ENCODE data around the gene REC8.

The REC8 gene

DNA sequence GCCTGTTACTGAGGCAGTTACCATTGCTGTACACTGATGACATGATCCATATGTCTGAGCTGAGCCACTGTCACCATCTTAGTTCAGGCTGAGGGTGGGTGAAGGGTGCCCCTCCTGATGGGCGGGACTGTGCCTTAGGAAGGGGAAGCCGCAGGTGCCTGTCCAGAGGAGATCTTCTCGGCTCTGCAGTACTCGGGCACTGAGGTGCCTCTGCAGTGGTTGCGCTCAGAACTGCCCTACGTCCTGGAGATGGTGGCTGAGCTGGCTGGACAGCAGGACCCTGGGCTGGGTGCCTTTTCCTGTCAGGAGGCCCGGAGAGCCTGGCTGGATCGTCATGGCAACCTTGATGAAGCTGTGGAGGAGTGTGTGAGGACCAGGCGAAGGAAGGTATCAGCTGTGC is 20.9 kb upstream of the REC8 start:
- TF ChIP-seq, protein P1, sequence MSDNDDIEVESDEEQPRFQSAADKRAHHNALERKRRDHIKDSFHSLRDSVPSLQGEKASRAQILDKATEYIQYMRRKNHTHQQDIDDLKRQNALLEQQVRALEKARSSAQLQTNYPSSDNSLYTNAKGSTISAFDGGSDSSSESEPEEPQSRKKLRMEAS (IDR thresholded peaks at IDR 0.05; ENCODE audit: low read depth, low read length) = no peak
- TF ChIP-seq POLR2A (IDR thresholded peaks at IDR 0.05; ENCODE audit: extremely low read depth, insufficient read length) (no peak), MYC (IDR thresholded peaks at IDR 0.05; ENCODE audit: low read depth, low read length) (no peak)
- TF ChIP-seq, protein P2, sequence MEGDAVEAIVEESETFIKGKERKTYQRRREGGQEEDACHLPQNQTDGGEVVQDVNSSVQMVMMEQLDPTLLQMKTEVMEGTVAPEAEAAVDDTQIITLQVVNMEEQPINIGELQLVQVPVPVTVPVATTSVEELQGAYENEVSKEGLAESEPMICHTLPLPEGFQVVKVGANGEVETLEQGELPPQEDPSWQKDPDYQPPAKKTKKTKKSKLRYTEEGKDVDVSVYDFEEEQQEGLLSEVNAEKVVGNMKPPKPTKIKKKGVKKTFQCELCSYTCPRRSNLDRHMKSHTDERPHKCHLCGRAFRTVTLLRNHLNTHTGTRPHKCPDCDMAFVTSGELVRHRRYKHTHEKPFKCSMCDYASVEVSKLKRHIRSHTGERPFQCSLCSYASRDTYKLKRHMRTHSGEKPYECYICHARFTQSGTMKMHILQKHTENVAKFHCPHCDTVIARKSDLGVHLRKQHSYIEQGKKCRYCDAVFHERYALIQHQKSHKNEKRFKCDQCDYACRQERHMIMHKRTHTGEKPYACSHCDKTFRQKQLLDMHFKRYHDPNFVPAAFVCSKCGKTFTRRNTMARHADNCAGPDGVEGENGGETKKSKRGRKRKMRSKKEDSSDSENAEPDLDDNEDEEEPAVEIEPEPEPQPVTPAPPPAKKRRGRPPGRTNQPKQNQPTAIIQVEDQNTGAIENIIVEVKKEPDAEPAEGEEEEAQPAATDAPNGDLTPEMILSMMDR (IDR thresholded peaks at IDR 0.05; ENCODE audit: low read depth, low read length) = no peak
- no peak overlapping the region for H3K4me3 ChIP-seq (ENCODE audit: low read depth, low read length)
- no peak for DNase-seq (ENCODE audit: low read depth)

DNA sequence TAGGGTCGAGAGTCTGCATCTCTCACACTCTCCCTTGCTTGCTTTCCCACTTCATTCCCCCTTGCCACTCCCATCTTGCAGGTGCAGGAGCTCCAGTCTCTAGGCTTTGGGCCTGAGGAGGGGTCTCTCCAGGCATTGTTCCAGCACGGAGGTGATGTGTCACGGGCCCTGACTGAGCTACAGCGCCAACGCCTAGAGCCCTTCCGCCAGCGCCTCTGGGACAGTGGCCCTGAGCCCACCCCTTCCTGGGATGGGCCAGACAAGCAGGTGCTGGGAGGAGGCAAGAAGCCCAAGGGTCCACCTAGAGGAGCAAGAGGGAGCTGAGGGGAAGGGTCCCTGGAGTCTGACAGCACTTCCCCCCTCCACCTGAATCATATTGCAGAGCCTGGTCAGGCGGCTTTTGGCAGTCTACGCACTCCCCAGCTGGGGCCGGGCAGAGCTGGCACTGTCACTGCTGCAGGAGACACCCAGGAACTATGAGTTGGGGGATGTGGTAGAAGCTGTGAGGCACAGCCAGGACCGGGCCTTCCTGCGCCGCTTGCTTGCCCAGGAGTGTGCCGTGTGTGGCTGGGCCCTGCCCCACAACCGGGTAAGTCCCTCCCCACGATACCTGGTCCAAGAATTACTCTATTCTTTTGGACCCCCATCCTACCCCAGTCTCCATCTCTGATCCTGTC is 20.3 kb upstream of the REC8 start:
- no peak overlapping the region for H3K4me3 ChIP-seq (ENCODE audit: low read depth, low read length)
- no peak for DNase-seq (ENCODE audit: low read depth)
- TF ChIP-seq POLR2A (IDR thresholded peaks at IDR 0.05; ENCODE audit: extremely low read depth, insufficient read length) (no peak), MYC (IDR thresholded peaks at IDR 0.05; ENCODE audit: low read depth, low read length) (no peak)
- TF ChIP-seq, protein P2 (IDR thresholded peaks at IDR 0.05; ENCODE audit: low read depth, low read length) = no peak
- TF ChIP-seq, protein P1 (IDR thresholded peaks at IDR 0.05; ENCODE audit: low read depth, low read length) = no peak

DNA sequence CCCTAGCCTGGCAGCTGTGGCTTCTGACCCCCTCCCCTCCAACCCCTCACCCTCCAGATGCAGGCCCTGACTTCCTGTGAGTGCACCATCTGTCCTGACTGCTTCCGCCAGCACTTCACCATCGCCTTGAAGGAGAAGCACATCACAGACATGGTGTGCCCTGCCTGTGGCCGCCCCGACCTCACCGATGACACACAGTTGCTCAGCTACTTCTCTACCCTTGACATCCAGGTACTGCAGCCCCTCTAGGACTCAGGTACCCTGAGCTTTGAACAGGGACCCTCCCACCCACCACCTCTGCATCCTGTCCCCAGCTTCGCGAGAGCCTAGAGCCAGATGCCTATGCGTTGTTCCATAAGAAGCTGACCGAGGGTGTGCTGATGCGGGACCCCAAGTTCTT is 16.8 kb upstream of the REC8 start:
- no peak for DNase-seq (ENCODE audit: low read depth)
- H3K4me3 ChIP-seq (ENCODE audit: low read depth, low read length) = no peak overlapping the region
- TF ChIP-seq, protein P2 (IDR thresholded peaks at IDR 0.05; ENCODE audit: low read depth, low read length) = no peak
- TF ChIP-seq MYC (IDR thresholded peaks at IDR 0.05; ENCODE audit: low read depth, low read length) = no peak
- TF ChIP-seq, protein P1 (IDR thresholded peaks at IDR 0.05; ENCODE audit: low read depth, low read length) = no peak
- no peak for TF ChIP-seq POLR2A (IDR thresholded peaks at IDR 0.05; ENCODE audit: extremely low read depth, insufficient read length)

DNA sequence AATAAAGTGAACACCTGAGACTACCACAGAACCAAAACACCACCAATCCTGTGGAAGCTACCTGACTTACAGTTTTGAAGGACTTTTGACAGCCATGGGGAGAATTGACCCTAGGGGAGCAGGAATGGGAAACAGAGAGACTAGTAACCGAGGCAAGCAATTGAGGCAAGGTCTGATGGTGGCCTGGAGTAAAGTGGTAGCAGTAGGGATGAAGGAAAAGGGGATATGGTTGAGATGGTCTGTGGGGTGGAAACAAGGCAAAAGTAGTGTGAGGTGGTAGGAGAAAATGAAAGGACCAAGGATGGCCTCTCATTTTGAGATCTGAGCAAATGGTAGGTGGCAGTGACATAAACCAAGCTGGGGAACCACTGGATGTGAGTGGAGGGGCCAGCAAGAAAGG is 15.0 kb upstream of the REC8 start:
- no peak for DNase-seq (ENCODE audit: low read depth)
- TF ChIP-seq, protein P1 (IDR thresholded peaks at IDR 0.05; ENCODE audit: low read depth, low read length) = no peak
- TF ChIP-seq POLR2A (IDR thresholded peaks at IDR 0.05; ENCODE audit: extremely low read depth, insufficient read length) (no peak), MYC (IDR thresholded peaks at IDR 0.05; ENCODE audit: low read depth, low read length) (no peak)
- TF ChIP-seq, protein P2 (IDR thresholded peaks at IDR 0.05; ENCODE audit: low read depth, low read length) = no peak
- H3K4me3 ChIP-seq (ENCODE audit: low read depth, low read length) = no peak overlapping the region

DNA sequence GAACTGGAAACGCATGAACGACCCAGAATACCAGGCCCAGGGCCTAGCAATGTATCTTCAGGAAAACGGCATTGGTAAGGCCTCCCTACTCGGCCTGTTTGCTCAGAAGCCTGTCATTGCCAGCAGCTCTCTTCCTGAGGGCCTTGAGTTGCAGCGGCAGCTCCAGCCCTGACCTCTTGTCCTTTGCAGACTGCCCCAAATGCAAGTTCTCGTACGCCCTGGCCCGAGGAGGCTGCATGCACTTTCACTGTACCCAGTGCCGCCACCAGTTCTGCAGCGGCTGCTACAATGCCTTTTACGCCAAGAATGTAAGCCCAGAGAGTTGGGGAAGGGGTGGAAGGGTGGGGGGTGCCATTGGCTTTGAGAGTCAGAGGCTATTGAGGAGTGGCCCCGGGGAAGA is 14.5 kb upstream of the REC8 start:
- TF ChIP-seq MYC (IDR thresholded peaks at IDR 0.05; ENCODE audit: low read depth, low read length) (no peak), POLR2A (IDR thresholded peaks at IDR 0.05; ENCODE audit: extremely low read depth, insufficient read length) (no peak)
- TF ChIP-seq, protein P1 (IDR thresholded peaks at IDR 0.05; ENCODE audit: low read depth, low read length) = no peak
- TF ChIP-seq, protein P2 (IDR thresholded peaks at IDR 0.05; ENCODE audit: low read depth, low read length) = no peak
- no peak overlapping the region for H3K4me3 ChIP-seq (ENCODE audit: low read depth, low read length)
- DNase-seq (ENCODE audit: low read depth) = no peak
